ENCODE results near the gene RRBP1.

- TF ChIP-seq EZH2 (IDR thresholded peaks at IDR 0.05; ENCODE audit: borderline replicate concordance) (no peak), CTCF (IDR thresholded peaks at IDR 0.05; ENCODE audit: poor library complexity) (no peak)
These were observed 40.7 kb upstream of the RRBP1 start for GRCh38 chr20:17722493-17723300.

Measured in hepatocyte (in vitro differentiated cells).